GM18858 (cell line): ENCODE results near the gene CPSF7.
A peak's percentile ranks its signal among the peaks of the same experiment; 100 is the strongest.
"Not testable (repeated sequence)": the region's sequence is repeated elsewhere in the genome, so short reads cannot be mapped to it uniquely, and the experiment has no call there.

ENCODE experiments used
- ATAC-seq: cut with Tn5 transposase; IDR thresholded peaks from one replicate; pipeline ENCODE4 v1.9.1; 2021; ENCODE audit not compliant: unreplicated experiment

Gene CPSF7

DNA sequence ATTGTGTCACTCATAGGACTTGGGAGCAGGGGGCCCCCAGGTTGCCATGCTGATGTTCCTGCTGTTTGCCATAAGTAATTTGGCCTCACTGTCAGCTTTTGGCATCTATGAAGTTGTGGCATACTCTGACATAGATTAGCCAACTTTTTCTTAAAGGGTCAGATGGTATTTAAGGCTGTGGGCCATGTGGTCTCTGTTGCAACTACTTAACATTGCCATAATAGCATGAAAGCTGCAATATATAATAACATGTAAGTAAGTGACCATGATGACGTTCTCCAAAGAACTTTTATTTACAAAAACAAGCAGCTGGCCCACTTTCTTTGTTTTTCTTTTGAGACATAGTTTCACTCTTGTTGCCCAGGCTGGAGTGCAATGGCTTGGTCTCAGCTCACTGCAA, 39.6 kb downstream of the CPSF7 start:
- no peak for ATAC-seq

DNA sequence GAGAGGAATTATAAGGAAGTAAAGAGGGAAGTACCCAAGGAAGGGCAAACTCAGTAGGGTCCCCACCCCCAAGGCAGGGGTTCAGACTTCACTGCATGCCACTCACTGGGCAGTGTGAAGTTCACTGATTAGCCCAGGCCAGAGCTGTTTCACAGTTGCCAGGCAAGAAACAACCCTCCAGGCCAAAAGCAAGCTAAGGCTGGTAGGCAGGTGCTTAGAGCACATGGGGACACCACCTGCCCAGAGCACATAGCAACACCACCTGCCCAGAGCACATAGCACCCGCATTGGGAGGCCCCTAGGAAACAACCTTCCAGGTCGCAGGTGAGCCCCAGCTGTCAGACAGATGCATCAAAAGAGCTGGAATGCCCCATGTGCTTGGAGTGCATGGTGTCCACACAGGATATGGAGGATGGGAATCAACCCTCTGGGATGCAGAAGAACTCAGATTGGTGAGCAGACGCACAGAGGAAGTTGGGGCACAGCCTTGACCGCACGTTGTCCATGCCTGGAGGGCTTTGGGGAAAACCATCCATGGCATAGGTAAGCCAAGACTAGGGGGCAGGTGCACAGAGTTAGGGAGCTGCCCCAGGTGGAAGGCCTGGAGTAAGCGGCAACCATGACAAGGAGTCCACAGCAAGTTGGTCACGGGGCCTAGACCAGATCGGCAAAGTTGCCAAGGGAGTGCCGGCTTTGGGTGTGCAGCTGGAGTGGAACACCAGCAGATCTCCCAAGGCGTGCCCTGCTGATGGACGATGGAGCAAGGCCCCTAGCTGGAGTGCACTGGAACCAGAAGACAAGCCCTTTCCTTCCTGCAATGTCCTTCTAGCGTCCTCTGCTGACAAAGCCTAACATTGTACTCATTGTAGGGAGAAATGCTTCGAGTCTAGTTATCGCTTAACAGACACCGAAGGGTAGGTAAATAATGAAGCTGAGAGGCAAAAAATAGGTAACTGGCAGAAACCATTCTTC, 45.2 kb downstream of the CPSF7 start:
- ATAC-seq: no peak

DNA sequence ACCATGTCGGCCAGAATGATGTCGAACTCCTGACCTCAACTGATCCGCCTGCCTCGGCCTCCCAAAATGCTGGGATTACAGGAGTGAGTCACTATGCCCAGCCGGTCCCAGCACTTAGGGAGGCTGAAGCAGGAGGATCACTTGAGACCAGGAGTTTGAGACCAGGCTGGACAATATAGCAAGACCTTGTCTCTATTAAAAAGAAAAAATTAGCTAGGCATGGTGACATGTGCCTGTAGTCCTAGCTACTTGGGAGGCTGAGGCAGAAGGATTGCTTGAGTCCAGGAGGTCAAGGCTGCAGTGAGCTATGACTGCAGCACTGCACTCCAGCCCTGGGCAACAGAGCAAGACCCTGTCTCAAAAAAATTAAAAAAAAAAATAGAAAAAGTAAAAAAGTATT, 45.9 kb downstream of the CPSF7 start:
- not testable (repeated sequence) for ATAC-seq

DNA sequence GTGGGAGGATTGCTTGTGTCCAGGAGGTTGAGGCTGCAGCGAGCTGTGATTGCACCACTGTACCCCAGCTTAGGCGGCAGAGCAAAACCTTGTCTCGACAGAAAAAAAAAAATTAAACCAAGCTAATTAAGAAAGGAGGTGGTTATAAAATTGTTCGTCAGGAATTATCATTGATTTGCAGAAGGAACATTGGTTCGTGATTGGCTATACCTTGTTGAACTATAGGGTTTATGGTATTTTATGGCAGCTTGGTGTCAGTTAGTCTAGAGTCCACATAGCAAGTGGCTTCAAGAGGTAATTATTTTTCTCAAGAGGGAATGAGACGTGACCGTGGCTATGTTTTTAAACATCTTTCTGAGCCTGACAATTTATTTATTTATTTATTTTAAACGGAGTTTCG, 48.9 kb downstream of the CPSF7 start:
- ATAC-seq: no peak

DNA sequence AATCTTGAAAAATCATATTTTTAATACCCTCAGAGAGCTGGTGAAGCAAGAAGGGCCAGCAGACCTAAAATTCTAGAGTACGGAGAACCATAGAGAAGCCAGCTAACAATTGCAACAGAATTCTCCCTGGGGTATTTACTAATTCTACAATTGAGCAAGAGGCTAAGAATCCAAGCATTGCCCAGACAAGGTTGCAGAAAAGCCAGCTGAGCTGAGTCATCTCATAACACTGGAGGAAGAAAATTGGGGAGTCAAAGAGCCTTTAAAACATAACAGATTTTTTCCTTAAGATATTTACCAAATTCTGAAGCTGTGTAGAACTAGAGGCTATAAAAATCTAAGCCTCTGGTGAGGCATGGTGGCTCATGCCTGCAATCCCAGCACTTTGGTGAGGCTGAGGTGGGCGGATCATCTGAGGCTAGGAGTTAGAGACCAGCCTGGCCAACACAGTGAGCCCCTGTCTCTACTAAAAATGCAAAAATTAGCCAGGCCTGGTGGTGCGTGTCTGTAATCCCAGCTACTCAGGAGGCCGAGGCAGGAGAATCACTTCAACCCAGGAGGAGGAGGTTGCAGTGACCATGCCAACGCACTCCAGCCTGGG, 51.0 kb downstream of the CPSF7 start:
- ATAC-seq: no peak

DNA sequence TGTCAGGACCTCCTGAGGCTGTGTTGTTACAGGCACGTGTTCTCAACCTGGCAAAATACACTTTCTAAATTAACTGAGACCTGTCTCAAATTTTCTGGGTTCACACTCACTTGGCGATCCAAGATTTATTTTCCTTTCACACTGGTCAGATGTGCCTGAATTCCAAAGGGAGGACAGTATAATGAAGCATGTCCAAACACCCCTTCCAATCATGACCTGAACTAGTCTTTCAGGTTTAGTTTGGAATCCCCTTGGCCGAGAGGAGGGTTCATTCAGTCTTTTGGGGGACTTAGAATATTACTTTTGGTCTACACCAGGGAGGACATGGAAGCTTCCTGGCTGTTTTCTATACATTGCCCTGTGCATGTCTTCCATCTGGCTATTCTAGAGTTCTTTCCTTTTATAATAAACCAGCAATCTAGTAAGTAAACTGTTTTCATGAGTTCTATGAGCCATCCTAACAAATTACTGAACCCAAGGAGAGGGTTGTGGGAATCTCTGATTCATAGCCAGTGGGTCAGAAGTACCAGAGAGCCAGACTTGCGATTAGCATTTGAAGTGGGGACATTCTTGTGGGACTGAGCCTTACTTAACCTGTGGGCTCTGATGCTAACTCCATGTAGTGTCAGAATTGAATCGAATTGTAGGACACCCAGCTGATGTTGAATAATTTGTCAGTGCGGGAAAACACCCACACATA, 52.2 kb downstream of the CPSF7 start:
- no peak for ATAC-seq

DNA sequence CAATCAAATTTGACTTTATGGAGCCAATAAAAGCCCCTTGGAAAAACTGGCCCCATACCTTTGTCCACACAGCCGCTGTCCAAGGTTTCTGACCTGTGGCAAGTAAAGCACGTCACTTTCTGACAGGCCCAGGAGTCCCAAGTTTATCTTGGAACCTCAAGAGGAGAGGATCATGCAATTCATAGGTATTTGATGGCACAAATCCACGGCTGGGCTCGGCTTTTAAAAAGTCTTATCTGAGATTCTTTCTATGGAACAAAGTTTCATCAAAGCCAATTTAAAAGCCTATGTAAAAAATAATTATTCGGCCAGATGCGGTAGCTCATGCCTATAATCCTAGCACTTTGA, 54.0 kb downstream of the CPSF7 start:
- ATAC-seq: no peak

DNA sequence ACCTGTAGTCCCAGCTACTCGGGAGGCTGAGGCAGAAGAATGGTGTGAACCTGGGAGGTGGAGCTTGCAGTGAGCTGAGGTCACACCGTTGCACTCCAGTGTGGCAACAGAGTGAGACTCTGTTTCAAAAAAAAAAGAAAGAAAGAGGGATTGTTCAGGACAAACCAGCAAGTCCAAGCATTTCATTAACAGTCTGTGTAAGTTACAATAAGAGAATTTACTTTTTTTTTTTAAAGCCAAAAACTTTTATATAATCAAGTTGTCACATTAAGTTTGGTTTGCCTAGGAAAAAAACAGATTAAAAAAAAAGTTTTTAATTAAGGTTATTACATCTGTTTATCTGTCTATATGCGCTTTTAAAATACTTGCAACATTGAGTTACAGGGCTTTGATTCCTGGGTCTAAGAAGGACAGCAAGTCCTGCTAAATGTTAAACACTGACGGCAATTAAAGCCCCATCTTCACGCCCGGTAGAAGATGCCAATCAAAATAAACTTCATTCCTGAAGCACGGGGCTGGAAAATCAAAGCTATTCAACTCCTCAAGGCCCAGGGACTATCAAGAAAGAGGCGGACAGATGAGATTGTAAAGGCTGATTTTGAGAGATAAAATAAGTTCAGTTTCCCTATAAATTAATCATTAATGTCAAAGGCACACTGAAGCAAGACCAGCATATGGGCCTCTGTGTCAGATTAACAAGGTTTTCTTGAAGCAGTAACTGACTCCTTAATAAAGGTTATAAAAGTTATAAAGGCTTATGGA, 56.9 kb downstream of the CPSF7 start:
- no peak for ATAC-seq

DNA sequence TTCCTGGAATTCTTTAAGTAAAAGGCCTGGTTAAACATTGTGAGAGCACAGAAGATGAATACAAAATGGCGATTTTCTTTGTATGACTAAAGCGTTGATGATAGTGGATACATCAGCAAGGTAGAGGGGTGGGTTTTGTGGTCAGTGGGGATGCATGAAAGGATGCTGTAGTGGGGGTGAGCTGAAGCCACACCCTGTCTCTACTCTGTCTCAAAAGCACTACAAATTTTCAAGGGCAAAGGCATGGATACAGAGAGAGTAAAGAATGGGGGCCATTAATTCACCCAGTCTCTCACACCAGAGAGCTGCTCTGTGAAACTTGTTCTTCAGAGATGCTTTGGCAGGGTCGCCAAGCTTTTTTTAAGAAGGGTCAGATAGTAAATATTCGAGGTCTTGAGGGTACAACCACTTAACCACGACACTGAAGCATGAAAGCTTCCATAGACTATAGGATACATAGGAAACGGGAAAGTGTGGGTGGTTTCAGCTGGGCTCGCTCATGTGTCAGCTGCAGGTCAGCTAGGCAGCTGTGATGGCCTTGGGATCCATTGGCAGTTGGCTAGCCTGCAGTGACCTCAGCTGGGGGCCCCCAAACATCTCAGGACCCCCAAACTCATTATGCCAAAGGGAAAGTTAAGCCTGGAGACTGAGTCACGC, 59.3 kb downstream of the CPSF7 start:
- no peak for ATAC-seq

DNA sequence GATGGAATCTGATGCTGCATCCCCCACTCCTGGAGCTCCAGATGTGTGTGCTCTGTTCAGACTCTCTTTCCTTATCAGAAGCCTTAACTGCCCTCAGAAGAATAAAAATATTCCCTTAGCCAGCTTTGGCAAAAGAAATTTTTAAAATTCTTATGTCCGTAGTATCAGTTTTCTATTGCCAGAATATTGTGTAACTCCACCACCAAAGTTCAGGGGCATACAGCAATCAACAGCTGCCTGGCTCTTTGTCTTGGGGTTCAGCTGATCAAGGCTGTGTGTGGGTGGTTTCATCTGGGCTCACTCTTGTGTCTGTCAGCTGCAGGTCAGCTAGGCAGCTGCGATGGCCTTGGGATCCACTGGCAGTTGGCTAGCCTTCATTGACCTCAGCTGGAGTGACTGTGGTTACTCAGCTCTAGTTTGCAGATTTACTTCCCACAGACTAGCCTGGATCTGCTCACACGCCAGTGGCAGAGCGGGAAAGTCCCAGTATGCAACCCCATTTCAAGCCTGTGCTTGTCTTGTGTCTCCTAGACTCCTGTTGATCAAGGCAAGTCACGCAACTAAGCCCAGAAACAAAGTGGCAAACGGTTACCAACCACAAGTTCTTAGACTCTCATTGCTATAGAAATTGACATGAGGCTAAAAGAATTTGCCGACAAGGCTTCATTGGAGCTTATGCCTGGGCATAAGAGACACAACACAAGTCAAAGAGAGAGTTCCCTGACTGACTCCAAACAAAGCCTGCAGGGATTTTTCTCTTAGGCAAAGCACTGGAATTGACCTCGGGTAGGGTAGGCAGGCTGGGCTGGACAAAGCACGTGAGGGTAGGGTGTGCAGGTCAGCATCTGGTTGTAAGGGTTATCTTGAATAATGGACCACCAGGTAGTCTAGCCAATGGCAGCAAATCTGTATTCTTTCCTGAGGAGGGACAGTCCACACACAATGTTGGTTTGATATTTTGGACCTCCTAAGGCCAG, 60.1 kb downstream of the CPSF7 start:
- ATAC-seq: no peak

DNA sequence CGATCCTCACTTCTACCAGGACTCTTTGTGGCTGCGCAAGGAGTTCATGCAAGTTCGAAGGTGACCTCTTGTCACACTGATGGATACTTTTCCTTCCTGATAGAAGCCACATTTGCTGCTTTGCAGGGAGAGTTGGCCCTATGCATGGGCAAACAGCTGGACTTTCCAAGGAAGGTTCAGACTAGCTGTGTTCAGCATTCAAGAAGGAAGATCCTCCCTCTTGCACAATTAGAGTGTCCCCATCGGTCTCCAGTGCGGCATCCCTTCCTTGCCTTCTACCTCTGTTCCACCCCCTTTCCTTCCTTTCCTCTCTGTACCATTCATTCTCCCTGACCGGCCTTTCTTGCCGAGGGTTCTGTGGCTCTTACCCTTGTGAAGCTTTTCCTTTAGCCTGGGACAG, 61.1 kb downstream of the CPSF7 start:
- ATAC-seq: no peak

DNA sequence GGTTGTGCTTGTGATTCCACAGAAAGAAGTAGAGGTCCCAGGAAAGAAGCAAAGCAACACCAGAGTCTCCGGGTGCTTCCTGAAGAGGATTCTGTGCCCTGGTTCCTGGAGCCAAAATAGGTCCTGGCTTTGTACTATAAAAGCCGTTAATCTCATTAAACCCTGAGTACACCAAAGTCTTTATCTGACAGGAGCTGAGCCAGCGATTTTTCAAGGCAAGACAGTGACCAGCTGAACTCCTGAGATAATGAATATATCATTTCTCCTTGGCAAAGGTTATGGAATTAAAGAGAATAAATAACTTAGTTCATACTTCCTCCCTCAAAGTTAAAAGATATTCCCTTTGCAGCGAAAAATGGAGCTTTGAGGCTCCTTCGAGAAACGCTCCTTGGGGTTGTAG, 62.4 kb downstream of the CPSF7 start:
- no peak for ATAC-seq

DNA sequence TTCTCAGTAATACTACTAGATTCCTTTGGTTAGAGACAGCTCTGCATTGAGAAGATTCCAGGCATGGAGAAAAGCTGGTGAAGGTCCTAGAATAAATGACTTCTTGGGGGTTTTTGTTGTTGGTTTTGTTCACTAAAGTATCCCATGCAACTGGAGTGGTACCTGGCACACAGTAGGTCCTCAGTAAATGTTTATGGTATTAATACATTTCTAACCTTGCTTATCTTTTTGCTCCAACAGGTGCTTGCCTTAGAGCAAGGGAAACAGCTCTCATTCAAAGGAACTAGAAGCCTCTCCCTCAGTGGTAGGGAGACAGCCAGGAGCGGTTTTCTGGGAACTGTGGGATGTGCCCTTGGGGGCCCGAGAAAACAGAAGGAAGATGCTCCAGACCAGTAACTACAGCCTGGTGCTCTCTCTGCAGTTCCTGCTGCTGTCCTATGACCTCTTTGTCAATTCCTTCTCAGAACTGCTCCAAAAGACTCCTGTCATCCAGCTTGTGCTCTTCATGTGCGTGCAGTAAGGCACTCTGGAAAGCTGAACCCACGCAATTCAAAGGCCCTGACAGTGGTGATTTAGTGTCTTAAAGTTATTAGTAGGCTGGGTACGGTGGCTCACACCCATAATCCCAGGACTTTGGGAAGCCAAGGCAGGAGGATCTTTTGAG, 65.6 kb downstream of the CPSF7 start:
- no peak for ATAC-seq

DNA sequence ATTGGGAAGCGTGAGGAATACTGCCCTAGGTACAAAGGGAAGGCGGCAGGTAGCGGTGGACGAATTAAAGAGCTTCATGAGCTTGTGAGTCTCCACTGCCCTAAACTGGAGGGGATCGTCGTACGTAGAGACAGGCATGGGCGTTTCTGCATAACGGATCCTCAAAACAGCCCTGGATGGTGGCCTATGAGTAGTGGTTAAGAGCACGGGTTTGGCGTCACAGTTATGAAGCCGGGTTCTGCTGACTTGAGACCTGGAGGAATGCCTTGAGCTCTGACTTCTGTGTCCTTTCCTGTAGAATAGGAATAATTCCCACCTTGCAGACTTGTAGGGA, 67.3 kb downstream of the CPSF7 start:
- no peak for ATAC-seq

DNA sequence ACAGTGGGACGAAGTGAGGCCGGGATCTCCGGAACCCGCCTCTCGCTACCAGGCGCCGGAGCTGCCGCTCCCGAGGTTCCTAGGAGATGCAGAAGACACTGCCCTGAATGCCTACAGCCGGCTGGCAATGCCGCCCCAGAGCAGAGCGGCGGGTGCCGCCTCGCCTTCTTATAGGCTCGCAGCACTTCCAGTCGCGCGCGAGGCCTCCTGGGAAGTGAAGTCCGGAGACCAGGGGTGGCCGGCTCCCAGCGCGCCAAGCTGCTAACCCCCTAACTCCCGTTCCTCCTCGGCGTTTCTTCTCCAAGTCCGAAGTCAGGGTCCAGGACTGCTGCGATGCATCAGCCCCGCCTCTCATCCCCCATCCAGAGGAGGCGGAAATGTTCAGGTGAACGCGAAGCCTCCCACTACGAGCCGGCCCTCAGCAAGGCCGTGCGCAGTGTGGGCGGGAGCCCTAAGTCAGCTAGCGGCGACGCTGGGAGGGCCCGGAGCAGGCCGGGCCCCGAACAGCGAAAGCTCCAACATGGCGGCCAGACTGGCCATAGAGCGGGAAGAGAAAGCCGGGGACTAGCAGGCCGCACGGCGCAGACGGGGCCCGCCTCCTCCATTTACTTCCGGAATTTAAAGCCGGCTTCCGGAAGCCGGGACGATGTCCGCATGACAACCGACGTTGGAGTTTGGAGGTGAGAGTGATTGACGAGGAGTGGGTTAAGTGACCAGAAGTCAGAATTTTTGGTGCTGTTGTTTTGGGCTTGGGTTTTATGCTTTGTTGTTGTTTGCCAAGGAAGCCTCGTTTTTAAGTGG, 67.8 kb downstream of the CPSF7 start, which contains the start of the genes CYB561A3 and TMEM138:
Gene CYB561A3, minus strand, starts transcription at position 142 of the 801 bp plus-strand sequence. CDS start 5,169 bp downstream, outside the sequence.
Gene TMEM138, plus strand, starts transcription at position 634 of the 801 bp plus-strand sequence. CDS start 2,017 bp downstream, outside the sequence.
- peak; percentile 73 for ATAC-seq

DNA sequence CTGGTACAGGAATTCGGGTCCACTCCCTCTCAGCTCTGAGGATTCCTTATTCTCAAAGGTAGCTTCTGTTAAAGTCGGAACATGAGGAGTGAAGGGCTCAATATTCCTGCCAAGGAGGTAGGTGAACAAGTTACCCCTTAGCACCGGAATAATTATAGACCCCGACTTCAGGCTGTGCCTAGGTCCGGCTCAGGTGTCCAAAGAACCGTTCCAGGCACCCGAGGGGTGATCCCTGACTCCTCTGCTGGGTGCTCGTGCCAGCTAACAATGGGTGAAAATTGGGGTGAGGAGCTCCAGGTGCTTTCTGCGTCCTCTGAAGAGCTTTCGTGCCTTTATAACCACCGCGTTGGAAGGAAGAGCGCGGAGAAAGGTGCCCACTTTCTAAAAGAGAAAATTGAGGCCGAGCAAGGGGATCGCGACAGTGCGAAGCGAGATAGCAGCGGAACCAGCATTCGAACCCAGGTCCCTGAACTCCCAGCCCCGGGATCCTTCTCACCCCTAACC, 68.5 kb downstream of the CPSF7 start:
- no peak for ATAC-seq

DNA sequence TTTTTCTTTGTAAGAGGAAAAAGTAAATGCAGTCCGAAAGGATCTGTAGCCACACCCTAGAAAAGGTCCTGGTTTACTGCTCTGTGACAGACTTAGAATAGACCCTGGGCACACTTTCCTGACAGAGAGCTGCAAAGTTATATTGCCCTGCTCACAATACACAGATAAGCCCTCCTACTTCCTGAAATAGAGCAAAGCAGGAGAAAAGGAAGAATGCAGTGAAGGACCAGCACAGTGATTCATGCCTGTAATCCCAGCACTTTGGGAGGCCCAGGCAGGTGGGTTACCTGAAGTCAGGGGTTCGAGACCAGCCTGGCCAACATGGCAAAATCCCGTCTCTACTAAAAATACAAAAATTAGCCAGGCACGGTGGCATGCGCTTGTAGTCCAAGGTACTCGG, 70.3 kb downstream of the CPSF7 start:
- ATAC-seq: no peak

DNA sequence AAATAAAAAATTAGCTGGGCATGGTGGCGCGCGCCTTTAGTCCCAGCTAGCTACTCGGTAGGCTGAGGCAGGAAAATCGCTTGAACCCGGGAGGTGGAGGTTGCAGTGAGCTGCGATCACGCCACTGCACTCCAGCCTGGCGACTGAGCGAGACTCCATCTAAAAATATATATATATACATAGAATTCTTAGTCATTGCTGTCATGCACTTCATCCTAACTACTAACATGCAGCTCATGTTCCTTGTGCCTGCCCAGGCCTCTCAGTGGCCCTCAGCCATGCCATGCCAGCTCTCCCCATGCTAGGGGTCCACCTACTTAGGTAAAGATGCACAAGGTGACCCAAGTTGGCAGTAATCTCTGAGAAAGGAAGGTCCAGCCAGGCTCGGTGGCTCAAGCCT, 71.2 kb downstream of the CPSF7 start:
- no peak for ATAC-seq
